B cell (primary cell): Measurements from ENCODE around the gene SCN1A.

Source experiments
- EZH2 ChIP-seq: IDR thresholded peaks from 2 replicates; pipeline ENCODE4 v1.6.1; 2012; ENCODE audit warnings: borderline replicate concordance, low read depth, mild to moderate bottlenecking, moderate library complexity, low read length; ENCODE audit not compliant: insufficient read depth, poor library complexity, severe bottlenecking
- TF ChIP-seq, protein P1 (sequence below): fragments of 200-600 bp; IDR thresholded peaks from one replicate; pipeline ENCODE4 v1.8.0; 2022; ENCODE audit warnings: antibody characterized with exemption, mild to moderate bottlenecking

GRCh38 chr2:165958313-165958960 is 169.4 kb downstream of the SCN1A start:
- TF ChIP-seq, protein P1, sequence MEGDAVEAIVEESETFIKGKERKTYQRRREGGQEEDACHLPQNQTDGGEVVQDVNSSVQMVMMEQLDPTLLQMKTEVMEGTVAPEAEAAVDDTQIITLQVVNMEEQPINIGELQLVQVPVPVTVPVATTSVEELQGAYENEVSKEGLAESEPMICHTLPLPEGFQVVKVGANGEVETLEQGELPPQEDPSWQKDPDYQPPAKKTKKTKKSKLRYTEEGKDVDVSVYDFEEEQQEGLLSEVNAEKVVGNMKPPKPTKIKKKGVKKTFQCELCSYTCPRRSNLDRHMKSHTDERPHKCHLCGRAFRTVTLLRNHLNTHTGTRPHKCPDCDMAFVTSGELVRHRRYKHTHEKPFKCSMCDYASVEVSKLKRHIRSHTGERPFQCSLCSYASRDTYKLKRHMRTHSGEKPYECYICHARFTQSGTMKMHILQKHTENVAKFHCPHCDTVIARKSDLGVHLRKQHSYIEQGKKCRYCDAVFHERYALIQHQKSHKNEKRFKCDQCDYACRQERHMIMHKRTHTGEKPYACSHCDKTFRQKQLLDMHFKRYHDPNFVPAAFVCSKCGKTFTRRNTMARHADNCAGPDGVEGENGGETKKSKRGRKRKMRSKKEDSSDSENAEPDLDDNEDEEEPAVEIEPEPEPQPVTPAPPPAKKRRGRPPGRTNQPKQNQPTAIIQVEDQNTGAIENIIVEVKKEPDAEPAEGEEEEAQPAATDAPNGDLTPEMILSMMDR = no peak
- TF ChIP-seq EZH2 = no peak
